Stimulated activated CD8-positive, alpha-beta memory T cell treated with anti-CD3 and anti-CD28 coated beads, Interleukin-15, amount 100 ng/mL, for 1 hour (primary cell): ENCODE results near the gene DDI1.

Experiments
- DNase-seq: peaks from one replicate; pipeline ENCODE4 v3.0.0-alpha.2; 2020; ENCODE audit warnings: low read depth

Gene DDI1

DNA sequence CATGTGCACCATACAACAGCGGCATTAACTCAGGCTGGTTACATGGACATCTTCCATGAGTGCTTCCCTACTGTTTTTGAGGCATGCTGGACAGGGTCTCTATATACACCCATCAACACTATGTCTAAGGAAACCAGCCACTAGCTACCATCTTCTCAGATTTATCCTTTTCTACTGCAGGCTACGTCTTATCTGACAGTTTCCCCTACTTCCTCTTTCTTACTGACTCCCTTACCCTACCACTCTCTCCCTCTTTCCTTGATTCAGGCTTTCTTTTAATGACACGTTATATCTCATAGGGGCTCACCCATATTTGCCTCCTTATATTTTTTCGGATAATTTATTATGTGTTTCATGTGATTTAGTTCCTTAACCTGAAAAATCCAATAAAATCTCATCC lies 41.8 kb downstream of the DDI1 start:
- DNase-seq: no peak

DNA sequence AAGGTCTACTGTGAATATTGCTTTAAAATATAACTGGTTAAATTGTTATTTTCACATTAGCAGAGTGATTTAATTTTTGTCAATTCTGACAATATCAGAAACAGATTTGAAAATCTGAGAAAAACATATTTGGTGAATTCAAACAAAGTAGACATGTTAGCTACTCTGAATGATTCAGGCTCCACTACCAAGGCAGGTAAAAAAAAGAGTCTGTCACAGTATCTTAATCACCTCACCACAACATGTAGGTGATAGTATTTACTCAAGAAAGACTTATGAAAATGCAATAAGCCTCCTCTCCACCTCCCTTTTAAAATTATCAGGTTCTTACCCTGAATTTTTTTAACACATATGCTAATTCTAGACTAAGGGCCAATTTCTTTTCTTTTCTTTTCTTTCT lies 42.6 kb downstream of the DDI1 start:
- no peak for DNase-seq

DNA sequence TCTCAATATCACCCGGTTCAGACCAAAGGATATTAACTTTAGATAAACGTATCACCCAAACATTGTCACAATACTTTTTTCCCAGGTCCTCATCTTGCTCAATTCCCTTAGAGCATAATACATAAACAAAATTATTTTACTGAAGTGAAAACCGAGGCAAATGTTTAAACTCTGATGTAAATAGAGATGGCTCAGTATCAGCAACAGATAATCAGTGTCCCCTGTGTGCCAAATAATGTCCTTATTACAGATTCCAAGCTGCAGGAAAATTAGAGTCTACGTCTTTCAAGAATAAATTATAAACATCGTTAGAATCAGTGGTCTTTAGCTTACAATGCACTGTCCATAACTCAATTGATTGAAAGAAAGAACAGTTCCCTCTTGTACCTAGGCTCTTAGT lies 50.2 kb downstream of the DDI1 start:
- no peak for DNase-seq
